ENCODE results near the gene ATRN. TPM values are rescaled to one million over a fixed set of nuclear protein-coding genes. Genes with fewer than 3 reads are reported as not detected.

The ATRN gene
- total RNA-seq, 1 experiment from 2014 or later, result 28.3 TPM

- no peak overlapping the region for H3K4me3 Mint-ChIP-seq (ENCODE audit: low read depth, unreplicated experiment)
- CTCF ChIA-PET, result no interaction called here
- H3K27ac Mint-ChIP-seq (ENCODE audit: unreplicated experiment), result no peak overlapping the region
- no peaks in the 10 kb centered on the region for H3K9me3 Mint-ChIP-seq (ENCODE audit: low read depth, unreplicated experiment)
- no peaks in the 10 kb centered on the region for H3K4me1 Mint-ChIP-seq (ENCODE audit: low read depth, unreplicated experiment)
- no peaks in the 10 kb centered on the region for H3K36me3 Mint-ChIP-seq (ENCODE audit: insufficient read depth, unreplicated experiment)
- TF ChIP-seq, protein P1, sequence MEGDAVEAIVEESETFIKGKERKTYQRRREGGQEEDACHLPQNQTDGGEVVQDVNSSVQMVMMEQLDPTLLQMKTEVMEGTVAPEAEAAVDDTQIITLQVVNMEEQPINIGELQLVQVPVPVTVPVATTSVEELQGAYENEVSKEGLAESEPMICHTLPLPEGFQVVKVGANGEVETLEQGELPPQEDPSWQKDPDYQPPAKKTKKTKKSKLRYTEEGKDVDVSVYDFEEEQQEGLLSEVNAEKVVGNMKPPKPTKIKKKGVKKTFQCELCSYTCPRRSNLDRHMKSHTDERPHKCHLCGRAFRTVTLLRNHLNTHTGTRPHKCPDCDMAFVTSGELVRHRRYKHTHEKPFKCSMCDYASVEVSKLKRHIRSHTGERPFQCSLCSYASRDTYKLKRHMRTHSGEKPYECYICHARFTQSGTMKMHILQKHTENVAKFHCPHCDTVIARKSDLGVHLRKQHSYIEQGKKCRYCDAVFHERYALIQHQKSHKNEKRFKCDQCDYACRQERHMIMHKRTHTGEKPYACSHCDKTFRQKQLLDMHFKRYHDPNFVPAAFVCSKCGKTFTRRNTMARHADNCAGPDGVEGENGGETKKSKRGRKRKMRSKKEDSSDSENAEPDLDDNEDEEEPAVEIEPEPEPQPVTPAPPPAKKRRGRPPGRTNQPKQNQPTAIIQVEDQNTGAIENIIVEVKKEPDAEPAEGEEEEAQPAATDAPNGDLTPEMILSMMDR (IDR thresholded peaks at IDR 0.05; ENCODE audit: unreplicated experiment), result no peak
- no peak for DNase-seq
- intact Hi-C loops (cut with micrococcal nuclease; ENCODE audit: unreplicated experiment), result no loop called here
- H3K27me3 Mint-ChIP-seq (ENCODE audit: unreplicated experiment), result no peaks in the 10 kb centered on the region
- BruUV-seq (replicated peaks), result no TSS peak
These were observed 80.0 kb downstream of the ATRN start for GRCh38 chr20:3550837-3551236.

DNA sequence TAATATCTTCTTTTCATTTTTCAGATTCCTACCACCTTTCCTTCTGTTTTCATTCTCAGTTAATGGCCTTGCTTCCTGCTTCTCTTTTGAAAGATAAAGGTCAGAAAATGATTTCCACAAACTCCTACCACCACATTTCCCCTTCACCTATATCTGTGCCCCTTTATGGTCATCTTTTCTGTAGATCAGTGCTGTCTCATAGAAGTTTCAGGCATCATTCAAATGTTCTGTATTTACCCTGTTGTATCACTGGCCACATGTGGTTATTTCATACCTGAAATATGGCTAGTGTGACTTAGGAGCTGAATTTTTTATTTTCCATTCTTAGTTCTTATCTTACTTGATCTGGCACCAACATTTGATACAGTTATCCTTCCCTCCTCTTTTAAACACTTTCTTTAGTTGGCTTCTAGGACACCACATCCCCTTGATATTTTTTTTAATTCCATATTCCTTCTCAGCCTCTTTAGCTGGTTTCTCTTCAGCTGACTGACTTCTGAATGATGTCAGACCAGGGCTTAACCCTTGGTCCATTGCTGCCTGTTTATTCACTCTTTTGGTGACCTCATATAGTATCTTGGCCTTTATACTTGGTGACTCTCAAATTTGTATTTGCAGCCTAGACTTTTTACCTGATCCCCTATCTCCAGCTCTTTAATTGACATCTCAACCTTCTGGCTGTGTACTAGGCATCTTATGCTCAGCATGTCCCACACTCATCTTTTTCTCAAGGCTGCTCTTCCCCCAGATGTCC lies 81.0 kb downstream of the ATRN start:
- CTCF ChIA-PET, result no interaction called here
- no peak overlapping the region for H3K4me3 Mint-ChIP-seq (ENCODE audit: low read depth, unreplicated experiment)
- H3K27ac Mint-ChIP-seq (ENCODE audit: unreplicated experiment), result no peak overlapping the region
- H3K36me3 Mint-ChIP-seq (ENCODE audit: insufficient read depth, unreplicated experiment), result no peaks in the 10 kb centered on the region
- H3K4me1 Mint-ChIP-seq (ENCODE audit: low read depth, unreplicated experiment), result no peaks in the 10 kb centered on the region
- H3K9me3 Mint-ChIP-seq (ENCODE audit: low read depth, unreplicated experiment), result no peaks in the 10 kb centered on the region
- intact Hi-C loops (cut with micrococcal nuclease; ENCODE audit: unreplicated experiment), result no loop called here
- BruUV-seq (replicated peaks), result no TSS peak
- no peaks in the 10 kb centered on the region for H3K27me3 Mint-ChIP-seq (ENCODE audit: unreplicated experiment)
- no peak for DNase-seq
- TF ChIP-seq, protein P1 (IDR thresholded peaks at IDR 0.05; ENCODE audit: unreplicated experiment), result no peak

- no peak for DNase-seq
- TF ChIP-seq, protein P1 (IDR thresholded peaks at IDR 0.05; ENCODE audit: unreplicated experiment), result no peak
- H3K4me3 Mint-ChIP-seq (ENCODE audit: low read depth, unreplicated experiment), result no peak overlapping the region
- no peaks in the 10 kb centered on the region for H3K9me3 Mint-ChIP-seq (ENCODE audit: low read depth, unreplicated experiment)
- H3K27ac Mint-ChIP-seq (ENCODE audit: unreplicated experiment), result no peak overlapping the region
- H3K4me1 Mint-ChIP-seq (ENCODE audit: low read depth, unreplicated experiment), result no peaks in the 10 kb centered on the region
- no peaks in the 10 kb centered on the region for H3K36me3 Mint-ChIP-seq (ENCODE audit: insufficient read depth, unreplicated experiment)
- no TSS peak for BruUV-seq (replicated peaks)
- CTCF ChIA-PET, result no interaction called here
- H3K27me3 Mint-ChIP-seq (ENCODE audit: unreplicated experiment), result no peaks in the 10 kb centered on the region
- intact Hi-C loops (cut with micrococcal nuclease; ENCODE audit: unreplicated experiment), result no loop called here
These were observed 82.8 kb downstream of the ATRN start for GRCh38 chr20:3553663-3554062.

- no peaks in the 10 kb centered on the region for H3K27me3 Mint-ChIP-seq (ENCODE audit: unreplicated experiment)
- TF ChIP-seq, protein P1 (IDR thresholded peaks at IDR 0.05; ENCODE audit: unreplicated experiment), result no peak
- no peaks in the 10 kb centered on the region for H3K36me3 Mint-ChIP-seq (ENCODE audit: insufficient read depth, unreplicated experiment)
- H3K4me3 Mint-ChIP-seq (ENCODE audit: low read depth, unreplicated experiment), result no peak overlapping the region
- H3K27ac Mint-ChIP-seq (ENCODE audit: unreplicated experiment), result no peak overlapping the region
- no TSS peak for BruUV-seq (replicated peaks)
- CTCF ChIA-PET, result no interaction called here
- H3K4me1 Mint-ChIP-seq (ENCODE audit: low read depth, unreplicated experiment), result no peaks in the 10 kb centered on the region
- DNase-seq, result no peak
- intact Hi-C loops (cut with micrococcal nuclease; ENCODE audit: unreplicated experiment), result no loop called here
- no peaks in the 10 kb centered on the region for H3K9me3 Mint-ChIP-seq (ENCODE audit: low read depth, unreplicated experiment)
These were observed 86.5 kb downstream of the ATRN start for GRCh38 chr20:3557237-3557785.

All from Calu3 (cell line).